Mesenchymal stem cell (in vitro differentiated cells and primary cell): Measurements from ENCODE around the gene GNAO1.

Experiments used
- DNase-seq: peaks from one replicate; pipeline ENCODE4 v3.0.0-alpha.2; 2013
- H2AFZ ChIP-seq: one replicate; pipeline ENCODE4 v1.6.1; 2013; ENCODE audit warnings: low read depth, mild to moderate bottlenecking, control low read depth, inconsistent platforms, low read length, moderate library complexity
- H2AK5ac ChIP-seq: 2 replicates; pipeline ENCODE4 v1.6.1; 2013; ENCODE audit warnings: low read length, moderate library complexity, mild to moderate bottlenecking, inconsistent platforms; ENCODE audit not compliant: severe bottlenecking
- H2BK120ac ChIP-seq: one replicate; pipeline ENCODE4 v1.6.1; 2013; ENCODE audit warnings: low read depth, mild to moderate bottlenecking, inconsistent platforms, low read length, moderate library complexity
- H2BK12ac ChIP-seq, 2 experiments: one replicate each; pipeline ENCODE4 v1.6.1; 2013; ENCODE audit warnings: inconsistent platforms in 2 of 2, low read length in 2 of 2, mild to moderate bottlenecking in 2 of 2, moderate library complexity in 2 of 2, control low read depth in 1 of 2
- H2BK15ac ChIP-seq: one replicate; pipeline ENCODE4 v1.6.1; 2013; ENCODE audit warnings: mild to moderate bottlenecking, low read depth, inconsistent platforms; ENCODE audit not compliant: poor library complexity, severe bottlenecking
- H2BK5ac ChIP-seq: 2 replicates; pipeline ENCODE4 v1.6.1; 2013; ENCODE audit warnings: low read depth, mild to moderate bottlenecking, low read length, control low read depth, inconsistent platforms; ENCODE audit not compliant: poor library complexity, severe bottlenecking
- H3K14ac ChIP-seq, 2 experiments: one replicate each; pipeline ENCODE4 v1.6.1; 2013; ENCODE audit warnings: inconsistent platforms in 2 of 2, low read length in 2 of 2, control low read depth in 1 of 2, mild to moderate bottlenecking in 1 of 2, moderate library complexity in 1 of 2
- H3K18ac ChIP-seq, 2 experiments: one replicate each; pipeline ENCODE4 v1.6.1; 2013; ENCODE audit warnings: inconsistent platforms in 2 of 2, low read length in 2 of 2, control low read depth in 1 of 2, low read depth in 1 of 2, mild to moderate bottlenecking in 1 of 2
- H3K23ac ChIP-seq, 2 experiments: one replicate each; pipeline ENCODE4 v1.6.1; 2013; ENCODE audit warnings: inconsistent platforms in 2 of 2, low read length in 2 of 2, mild to moderate bottlenecking in 2 of 2, moderate library complexity in 2 of 2, control low read depth in 1 of 2
- H3K27ac ChIP-seq: 2 replicates; pipeline ENCODE4 v1.5.1; 2013; ENCODE audit warnings: mild to moderate bottlenecking, moderate library complexity, low read length, control low read depth, inconsistent platforms; ENCODE audit not compliant: poor library complexity, severe bottlenecking
- H3K27me3 ChIP-seq, 2 experiments: 2 replicates each; pipeline versions ENCODE4 v1.6.1 to v1.7.0; 2013; ENCODE audit warnings: low read length in 2 of 2, mild to moderate bottlenecking in 2 of 2, moderate library complexity in 2 of 2, control low read depth in 1 of 2, inconsistent platforms in 1 of 2; ENCODE audit not compliant: control insufficient read depth in 1 of 2, insufficient read depth in 1 of 2
- H3K36me3 ChIP-seq, 2 experiments: 2 replicates each; pipeline versions ENCODE4 v1.6.1 to v1.7.0; 2013; ENCODE audit warnings: low read length in 2 of 2, control low read depth in 1 of 2, inconsistent platforms in 1 of 2, low read depth in 1 of 2, mild to moderate bottlenecking in 1 of 2; ENCODE audit not compliant: insufficient read depth in 2 of 2, control insufficient read depth in 1 of 2
- H3K4ac ChIP-seq, 2 experiments: one replicate each; pipeline ENCODE4 v1.6.1; 2013; ENCODE audit warnings: inconsistent platforms in 2 of 2, low read length in 2 of 2, mild to moderate bottlenecking in 2 of 2, moderate library complexity in 2 of 2, control low read depth in 1 of 2, low read depth in 1 of 2
- H3K4me1 ChIP-seq: 2 replicates; pipeline ENCODE4 v1.6.1; 2013; ENCODE audit warnings: low read depth, low read length, control low read depth; ENCODE audit not compliant: control insufficient read depth, insufficient read depth
- H3K4me2 ChIP-seq: 2 replicates; pipeline ENCODE4 v1.6.1; 2013; ENCODE audit warnings: low read length, mild to moderate bottlenecking, inconsistent platforms; ENCODE audit not compliant: poor library complexity, severe bottlenecking
- H3K4me3 ChIP-seq, 2 experiments: 2 replicates each; pipeline versions ENCODE4 v1.5.1 to v1.7.0; 2013; ENCODE audit warnings: low read length in 2 of 2, mild to moderate bottlenecking in 2 of 2, control low read depth in 1 of 2, low read depth in 1 of 2; ENCODE audit not compliant: insufficient read depth in 1 of 2
- H3K79me1 ChIP-seq: replicated peaks from 2 replicates; pipeline ENCODE4 v1.6.1; 2013; ENCODE audit warnings: mild to moderate bottlenecking, control low read depth, low read length, inconsistent platforms; ENCODE audit not compliant: poor library complexity, severe bottlenecking
- H3K9ac ChIP-seq: 2 replicates; pipeline ENCODE4 v1.7.0; 2013; ENCODE audit warnings: mild to moderate bottlenecking, low read length, moderate library complexity
- H3K9me3 ChIP-seq: 2 replicates; pipeline ENCODE4 v1.7.0; 2013; ENCODE audit warnings: mild to moderate bottlenecking, low read length; ENCODE audit not compliant: control insufficient read depth
- H4K8ac ChIP-seq: one replicate; pipeline ENCODE4 v1.6.1; 2013; ENCODE audit warnings: inconsistent platforms, mild to moderate bottlenecking, low read length, moderate library complexity
- H4K91ac ChIP-seq: one replicate; pipeline ENCODE4 v1.6.1; 2013; ENCODE audit warnings: mild to moderate bottlenecking, low read length, inconsistent platforms
- WGBS: methylation state at CpG from one replicate; pipeline ENCODE4 v1.1.7; 2013; ENCODE audit warnings: mixed read lengths; 5-methylcytosine and 5-hydroxymethylcytosine counted together

The GNAO1 gene

GRCh38 chr16:56284521-56284920 is 93.2 kb downstream of the GNAO1 start:
- Histone ChIP-seq H2AFZ (no peak overlapping the region), H3K4ac (no peak overlapping the region), H3K4me3 (no peak overlapping the region), H4K8ac (no peak overlapping the region), H3K36me3 (no peaks in the 10 kb centered on the region), H3K4me2 (no peak overlapping the region), H2AK5ac (no peak overlapping the region), H3K4me1 (peaks cover 4% of the 10 kb centered on the region), H3K9me3 (no peaks in the 10 kb centered on the region), H3K9ac (no peak overlapping the region), H2BK120ac (no peak overlapping the region), H2BK15ac (no peak overlapping the region), H2BK12ac (no peak overlapping the region), H4K91ac (no peak overlapping the region), H3K23ac (no peak overlapping the region), H2BK5ac (no peak overlapping the region), H3K79me1 (no peaks in the 10 kb centered on the region), H3K14ac (no peak overlapping the region), H3K27ac (no peak overlapping the region), H3K18ac (no peak overlapping the region), H3K27me3 (peaks cover 3 to 11% of the 10 kb centered on the region in 2 experiments)
- no peak for DNase-seq
- 89% methylated on average over 2 of the region's 2 CpGs for WGBS

GRCh38 chr16:56286809-56287208 is 95.5 kb downstream of the GNAO1 start:
- Histone ChIP-seq H2AFZ (no peak overlapping the region), H2BK120ac (no peak overlapping the region), H3K79me1 (no peaks in the 10 kb centered on the region), H2BK5ac (no peak overlapping the region), H3K23ac (no peak overlapping the region), H2BK12ac (no peak overlapping the region), H3K27ac (no peak overlapping the region), H4K8ac (no peak overlapping the region), H3K27me3 (peaks cover 3 to 18% of the 10 kb centered on the region in 2 experiments), H3K4me1 (peaks cover 4% of the 10 kb centered on the region), H3K9ac (no peak overlapping the region), H2BK15ac (no peak overlapping the region), H2AK5ac (no peak overlapping the region), H3K4me3 (no peak overlapping the region), H3K14ac (no peak overlapping the region), H3K4me2 (no peak overlapping the region), H3K36me3 (no peaks in the 10 kb centered on the region), H3K9me3 (no peaks in the 10 kb centered on the region), H3K4ac (no peak overlapping the region), H3K18ac (no peak overlapping the region), H4K91ac (no peak overlapping the region)
- no peak for DNase-seq
- WGBS = 69% methylated on average over 7 of the region's 7 CpGs

DNA sequence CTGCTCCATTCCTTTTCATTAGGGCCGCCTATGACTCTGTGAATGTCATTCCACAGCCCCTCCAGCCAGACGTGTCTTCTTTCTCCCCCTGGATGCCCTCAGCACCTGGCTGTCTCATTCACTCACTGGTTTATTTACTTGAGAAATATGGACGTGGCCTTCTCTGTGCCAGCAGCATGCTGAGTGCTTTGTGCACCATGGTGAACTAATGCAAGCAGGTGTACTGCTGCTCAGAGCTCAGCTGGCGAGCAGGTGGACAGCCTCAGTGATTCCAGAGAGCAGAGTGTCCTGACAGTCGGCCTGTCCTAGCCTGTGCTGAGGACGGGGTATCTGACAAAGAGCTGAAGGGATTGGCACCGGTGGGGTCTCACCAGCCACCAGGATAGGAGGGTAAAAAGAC is 96.7 kb downstream of the GNAO1 start:
- Histone ChIP-seq H4K91ac (no peak overlapping the region), H3K14ac (no peak overlapping the region), H2BK15ac (no peak overlapping the region)

DNA sequence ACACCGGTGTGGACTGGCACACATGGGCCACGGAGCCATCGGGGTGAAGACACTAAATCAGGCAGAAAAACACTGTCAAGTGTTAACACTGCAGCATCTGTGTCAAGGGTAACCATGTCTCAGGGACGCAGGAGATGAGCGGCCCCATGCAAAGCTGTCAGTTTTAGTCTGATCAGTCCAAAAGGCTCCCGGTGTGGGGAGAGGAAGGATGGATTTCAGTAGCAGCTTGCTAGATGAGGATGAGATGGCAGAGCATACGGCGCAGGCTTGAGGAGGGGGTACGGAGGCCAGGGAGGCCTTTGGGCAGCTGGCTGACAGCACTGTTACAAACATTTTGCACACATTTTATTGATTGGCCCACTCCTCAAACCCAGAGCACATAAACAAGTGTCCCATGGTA is 98.1 kb downstream of the GNAO1 start:
- Histone ChIP-seq H3K9me3 (no peaks in the 10 kb centered on the region), H3K23ac (no peak overlapping the region)
- 86% methylated on average over 6 of the region's 9 CpGs for WGBS

More for the DNA sequence above, 96.7 kb downstream of the GNAO1 start:
- no peak overlapping the region for H4K8ac ChIP-seq
- H3K27ac ChIP-seq = no peak overlapping the region
- no peak overlapping the region for H3K23ac ChIP-seq
- peaks cover 4% of the 10 kb centered on the region for H3K4me1 ChIP-seq
- no peak overlapping the region for H2BK5ac ChIP-seq
- H3K18ac ChIP-seq = no peak overlapping the region
- no peak overlapping the region for H2BK12ac ChIP-seq
- no peak overlapping the region for H3K9ac ChIP-seq
- no peak for DNase-seq
- H2BK120ac ChIP-seq = no peak overlapping the region
- H2AFZ ChIP-seq = no peak overlapping the region
- no peaks in the 10 kb centered on the region for H3K36me3 ChIP-seq
- WGBS = 87% methylated on average over 7 of the region's 7 CpGs
- no peak overlapping the region for H3K4me2 ChIP-seq
- H3K4ac ChIP-seq = no peak overlapping the region
- H3K79me1 ChIP-seq = no peaks in the 10 kb centered on the region
- no peaks in the 10 kb centered on the region for H3K9me3 ChIP-seq
- no peak overlapping the region for H3K4me3 ChIP-seq
- H2AK5ac ChIP-seq = no peak overlapping the region
- peaks cover 3 to 23% of the 10 kb centered on the region in 2 experiments for H3K27me3 ChIP-seq

More for the DNA sequence above, 98.1 kb downstream of the GNAO1 start:
- Histone ChIP-seq H3K27ac (no peak overlapping the region), H3K27me3 (peaks cover 0 to 22% of the 10 kb centered on the region in 2 experiments), H2BK5ac (no peak overlapping the region), H3K79me1 (no peaks in the 10 kb centered on the region), H3K4me2 (no peak overlapping the region), H4K91ac (no peak overlapping the region), H3K4ac (no peak overlapping the region), H2BK120ac (no peak overlapping the region), H3K4me1 (peaks cover 7% of the 10 kb centered on the region), H3K14ac (no peak overlapping the region), H3K4me3 (no peak overlapping the region), H2AK5ac (no peak overlapping the region), H3K36me3 (no peaks in the 10 kb centered on the region), H4K8ac (no peak overlapping the region), H2BK15ac (no peak overlapping the region), H3K18ac (no peak overlapping the region), H3K9ac (no peak overlapping the region), H2AFZ (no peak overlapping the region), H2BK12ac (no peak overlapping the region)
- no peak for DNase-seq
